Lung (tissue), 12 donors: ENCODE results near the gene EWSR1. TPM values are rescaled to one million over a fixed set of nuclear protein-coding genes. Genes with fewer than 3 reads are reported as not detected.

Experiments
- ATAC-seq: fragments of 200-7000 bp; cut with Tn5 transposase; one replicate; pipeline ENCODE4 v1.9.1; 2020; ENCODE audit warnings: moderate number of reproducible peaks; ENCODE audit not compliant: insufficient read depth, low FRiP score
- DNase-seq, 3 donors: peaks; one replicate each; pipeline ENCODE4 v3.0.0-alpha.2; 2013 to 2017
- H3K27ac ChIP-seq, 2 donors: one replicate each; pipeline ENCODE4 v1.5.1; 2013; ENCODE audit warnings: mild to moderate bottlenecking in 2 of 2, moderate library complexity in 2 of 2, control low read depth in 1 of 2, inconsistent platforms in 1 of 2, low read depth in 1 of 2, low read length in 1 of 2
- H3K27me3 ChIP-seq, 3 donors: one replicate each; pipeline ENCODE4 v1.5.1; 2013; ENCODE audit warnings: low read length in 2 of 3; ENCODE audit not compliant: control insufficient read depth in 3 of 3, insufficient read depth in 3 of 3
- H3K36me3 ChIP-seq, 4 donors: one replicate each; pipeline ENCODE4 v1.5.1; 2013; ENCODE audit warnings: low read length in 4 of 4, mild to moderate bottlenecking in 1 of 4, moderate library complexity in 1 of 4; ENCODE audit not compliant: control insufficient read depth in 4 of 4, insufficient read depth in 4 of 4
- H3K4me1 ChIP-seq, 5 donors: one replicate each; pipeline ENCODE4 v1.5.1; 2013; ENCODE audit warnings: low read length in 5 of 5, mild to moderate bottlenecking in 2 of 5, moderate library complexity in 1 of 5; ENCODE audit not compliant: control insufficient read depth in 5 of 5, insufficient read depth in 5 of 5
- H3K4me3 ChIP-seq: one replicate; pipeline ENCODE4 v1.5.1; 2013; ENCODE audit warnings: mild to moderate bottlenecking, control low read depth, moderate library complexity
- H3K9ac ChIP-seq, 2 donors: one replicate each; pipeline ENCODE4 v1.5.1; 2013; ENCODE audit warnings: low read length in 2 of 2, control low read depth in 1 of 2; ENCODE audit not compliant: insufficient read depth in 1 of 2
- H3K9me3 ChIP-seq, 4 donors: one replicate each; pipeline ENCODE4 v1.5.1; 2013; ENCODE audit warnings: low read length in 3 of 4, mild to moderate bottlenecking in 1 of 4, moderate library complexity in 1 of 4; ENCODE audit not compliant: control insufficient read depth in 4 of 4, insufficient read depth in 3 of 4
- CTCF ChIP-seq: IDR thresholded peaks from 2 replicates; pipeline ENCODE4 v1.5.1; 2012; ENCODE audit warnings: mild to moderate bottlenecking; ENCODE audit errors: control extremely low read depth, extremely low read depth
- WGBS, 2 donors: extraction: QIAGEN DNeasy Blood & Tissue Kit; methylation state at CpG; one replicate each; pipeline ENCODE4 v1.1.7; 2013; 5-methylcytosine and 5-hydroxymethylcytosine counted together
- polyA plus RNA-seq, 2 donors: library from polyadenylated mRNA; stranded (reverse); fragments of 200-250 nt; gene quantifications; one replicate each; pipeline ENCODE4 v1.2.1, GENCODE V29; 2013
- total RNA-seq, 2 donors: library from RNA; depleted of rRNA in 1 of 2; stranded (reverse); fragments of >200 nt in 1 of 2; gene quantifications; one replicate each; pipeline ENCODE4 v1.2.1, GENCODE V29; 2014 to 2021
- donor health status: control.
- donor health status: control.
- donor health status: Bipolar disorder and iron deficiency.
- donor health status: healthy.
- donor health status: DM: yes; HTN: yes; CAD: no.

The EWSR1 gene
- total and polyA plus RNA-seq, 4 donors: 115 to 215 (median 168) TPM

GRCh38 chr22:29328566-29329500 lies 60.8 kb downstream of the EWSR1 start:
- ATAC-seq (no peak), DNase-seq (no peak)
- no peaks in the 10 kb centered on the region for H3K9me3 ChIP-seq
- peaks cover 0 to 12% (median 3%) of the 10 kb centered on the region in 5 donors for H3K4me1 ChIP-seq
- TF ChIP-seq CTCF: no peak
- no peak overlapping the region for H3K4me3 ChIP-seq
- WGBS, 2 donors: 92 to 93% methylated on average over 34 of the region's 34 CpGs
- no peak overlapping the region for H3K9ac ChIP-seq
- H3K27me3 ChIP-seq: no peaks in the 10 kb centered on the region
- peaks cover 0 to 69% (median 9%) of the 10 kb centered on the region in 4 donors for H3K36me3 ChIP-seq
- H3K27ac ChIP-seq: no peak overlapping the region

GRCh38 chr22:29329581-29329980 lies 61.5 kb downstream of the EWSR1 start:
- H3K36me3 ChIP-seq: peaks cover 0 to 76% (median 9%) of the 10 kb centered on the region in 4 donors
- ATAC-seq: no peak

GRCh38 chr22:29330291-29330690 lies 62.2 kb downstream of the EWSR1 start:
- H3K4me1 ChIP-seq: peaks cover 0 to 12% (median 3%) of the 10 kb centered on the region in 5 donors
- H3K27me3 ChIP-seq: no peaks in the 10 kb centered on the region
- DNase-seq (no peak), ATAC-seq (no peak)
- no peak overlapping the region for H3K4me3 ChIP-seq
- peaks cover 0 to 83% (median 10%) of the 10 kb centered on the region in 4 donors for H3K36me3 ChIP-seq
- TF ChIP-seq CTCF: no peak
- WGBS, 2 donors: 93 to 96% methylated on average over 18 to 19 of the region's 19 CpGs
- H3K27ac ChIP-seq: no peak overlapping the region
- H3K9me3 ChIP-seq: no peaks in the 10 kb centered on the region
- no peak overlapping the region for H3K9ac ChIP-seq

More at GRCh38 chr22:29329581-29329980, 61.5 kb downstream of the EWSR1 start:
- Histone ChIP-seq H3K9ac (no peak overlapping the region), H3K9me3 (no peaks in the 10 kb centered on the region), H3K27me3 (no peaks in the 10 kb centered on the region), H3K4me3 (no peak overlapping the region), H3K27ac (no peak overlapping the region), H3K4me1 (peaks cover 0 to 12% (median 3%) of the 10 kb centered on the region in 5 donors)
- TF ChIP-seq CTCF: no peak
- no peak for DNase-seq
- whole genome bisulfite sequencing, 2 donors: 95 to 96% methylated on average over 11 of the region's 11 CpGs
